OCI-LY7 (cell line): ENCODE measurements around the gene MYH3. TPM values are rescaled to one million over a fixed set of nuclear protein-coding genes. Genes with fewer than 3 reads are reported as not detected.

Experiments used
- BruUV-seq: library from RNA; stranded (reverse); fragments of 400-500 nt; replicated peaks from 2 replicates; lab custom pipeline; 2021; lab: Mats Ljungman, UMichigan
- CTCF ChIA-PET: fragments of 300-600 bp; sonication (Branson Sonifier 250); formaldehyde crosslinking; loops from one replicate; lab custom pipeline; 2022; ENCODE audit warnings: antibody characterized with exemption; ENCODE audit not compliant: unreplicated experiment; lab: Charles Lee
- POLR2A ChIA-PET: fragments of 300-600 bp; sonication (Branson Sonifier 250); formaldehyde crosslinking; loops from one replicate; lab custom pipeline; 2022; ENCODE audit warnings: antibody characterized with exemption; lab: Charles Lee
- DNase-seq: peaks from one replicate; pipeline ENCODE4 v3.0.0-alpha.2; 2015; ENCODE audit warnings: low spot score
- H2AFZ ChIP-seq: fragments of 200-600 bp; sonication (generic), shearing (Covaris generic); 2 replicates; pipeline ENCODE4 v1.6.1; 2014; ENCODE audit warnings: mild to moderate bottlenecking, antibody characterized with exemption, low read length, moderate library complexity
- H3K27ac ChIP-seq: fragments of 200-600 bp; sonication (generic); 2 replicates; pipeline ENCODE4 v1.5.1; 2014; ENCODE audit warnings: mixed run types, low read depth, mild to moderate bottlenecking, moderate library complexity, low read length, inconsistent platforms; ENCODE audit not compliant: poor library complexity, severe bottlenecking
- H3K36me3 ChIP-seq: fragments of 200-600 bp; sonication (generic); 2 replicates; pipeline ENCODE4 v1.6.1; 2014; ENCODE audit warnings: mild to moderate bottlenecking, antibody characterized with exemption, low read length, moderate library complexity, mixed read lengths; ENCODE audit not compliant: insufficient read depth
- H3K4me1 ChIP-seq: fragments of 200-600 bp; sonication (generic); 2 replicates; pipeline ENCODE4 v1.5.1; 2014; ENCODE audit warnings: mild to moderate bottlenecking, low read length; ENCODE audit not compliant: insufficient read depth, poor library complexity, severe bottlenecking
- H3K4me2 ChIP-seq: fragments of 200-600 bp; sonication (generic); 2 replicates; pipeline ENCODE4 v1.6.1; 2014; ENCODE audit warnings: mild to moderate bottlenecking, low read length
- H3K4me3 ChIP-seq: fragments of 200-600 bp; sonication (generic); 2 replicates; pipeline ENCODE4 v1.5.1; 2014; ENCODE audit warnings: mild to moderate bottlenecking, low read depth, low read length; ENCODE audit not compliant: poor library complexity, severe bottlenecking
- H3K79me2 ChIP-seq: fragments of 200-600 bp; sonication (generic); 2 replicates; pipeline ENCODE4 v1.6.1; 2016; ENCODE audit warnings: low read depth, mild to moderate bottlenecking, low read length, moderate library complexity, mixed read lengths; ENCODE audit not compliant: insufficient read depth
- H3K9me2 ChIP-seq: fragments of 200-600 bp; sonication (generic); 2 replicates; pipeline ENCODE4 v1.6.1; 2016; ENCODE audit warnings: mild to moderate bottlenecking, low read length, mixed read lengths; ENCODE audit not compliant: insufficient read depth
- H3K9me3 ChIP-seq: fragments of 200-600 bp; sonication (generic); 2 replicates; pipeline ENCODE4 v1.6.1; 2014; ENCODE audit warnings: mild to moderate bottlenecking, mixed run types, low read length, mixed read lengths
- H4K20me1 ChIP-seq: fragments of 200-600 bp; sonication (generic); 2 replicates; pipeline ENCODE4 v1.6.1; 2014; ENCODE audit warnings: mild to moderate bottlenecking, antibody characterized with exemption, low read length, moderate library complexity, mixed read lengths; ENCODE audit not compliant: insufficient read depth
- CTCF ChIP-seq: fragments of 200-600 bp; sonication (generic); conservative IDR thresholded peaks from 2 replicates; pipeline ENCODE4 v1.5.1; 2014; ENCODE audit warnings: mild to moderate bottlenecking, antibody characterized with exemption, low read length, moderate library complexity, mixed read lengths
- EZH2phosphoT487 ChIP-seq: fragments of 200-600 bp; sonication (generic); IDR thresholded peaks from 2 replicates; pipeline ENCODE4 v1.6.1; 2018; ENCODE audit warnings: low read depth, borderline replicate concordance, mild to moderate bottlenecking, mixed run types, antibody characterized with exemption, low read length, moderate library complexity, mixed read lengths
- intact Hi-C: fragments of 100-400 bp; cut with micrococcal nuclease; formaldehyde crosslinking; loops from one replicate; pipeline ENCODE4 v1.10.0; 2022; ENCODE audit not compliant: unreplicated experiment
- total RNA-seq, 2 experiments: library from RNA; depleted of rRNA in 1 of 2; stranded (reverse); fragments of >200 nt in 1 of 2; shearing (Covaris generic) in 1 of 2; gene quantifications; 2 replicates each; pipeline ENCODE4 v1.2.3, GENCODE V29; 2014 to 2022

The MYH3 gene
- total RNA-seq, 2 experiments from 2014 or later: 4.2 to 5.9 TPM

GRCh38 chr17:10657879-10658278 lies 770 bp upstream of the MYH3 start:
- H3K4me1 ChIP-seq: no peaks in the 10 kb centered on the region
- H3K9me2 ChIP-seq: no peaks in the 10 kb centered on the region
- intact Hi-C loops: no loop called here
- H3K4me2 ChIP-seq: no peak overlapping the region
- H4K20me1 ChIP-seq: no peaks in the 10 kb centered on the region
- TF ChIP-seq CTCF: no peak
- no peak for TF ChIP-seq EZH2phosphoT487
- no TSS peak for BruUV-seq
- no peaks in the 10 kb centered on the region for H3K9me3 ChIP-seq
- H3K36me3 ChIP-seq: no peaks in the 10 kb centered on the region
- H3K79me2 ChIP-seq: no peaks in the 10 kb centered on the region
- H3K4me3 ChIP-seq: no peak overlapping the region
- ChIA-PET POLR2A (interaction anchor here (0.5 to 0.6 kb wide), 2 partner anchors 24 to 163 kb away, joined by 3 to 5 read pairs; no protein-coding TSS in a partner anchor), CTCF (no interaction called here)
- no peak for DNase-seq
- no peak overlapping the region for H3K27ac ChIP-seq
- no peak overlapping the region for H2AFZ ChIP-seq

- intact Hi-C loops: no loop called here
- Histone ChIP-seq H3K4me1 (no peaks in the 10 kb centered on the region), H3K79me2 (no peaks in the 10 kb centered on the region), H3K9me2 (no peaks in the 10 kb centered on the region), H2AFZ (no peak overlapping the region), H3K4me3 (no peak overlapping the region), H3K4me2 (no peak overlapping the region), H4K20me1 (no peaks in the 10 kb centered on the region), H3K27ac (no peak overlapping the region), H3K9me3 (no peaks in the 10 kb centered on the region), H3K36me3 (no peaks in the 10 kb centered on the region)
- no peak for DNase-seq
- ChIA-PET POLR2A (no interaction called here), CTCF (no interaction called here)
- TF ChIP-seq EZH2phosphoT487 (no peak), CTCF (no peak)
- no TSS peak for BruUV-seq
These were observed 3.1 kb downstream of the MYH3 start for GRCh38 chr17:10653987-10654386.

GRCh38 chr17:10652984-10653659 lies 4.0 kb downstream of the MYH3 start:
- H3K9me2 ChIP-seq: no peaks in the 10 kb centered on the region
- no peaks in the 10 kb centered on the region for H3K9me3 ChIP-seq
- intact Hi-C loops: no loop called here
- H3K79me2 ChIP-seq: no peaks in the 10 kb centered on the region
- POLR2A ChIA-PET: no interaction called here
- H3K4me3 ChIP-seq: no peak overlapping the region
- BruUV-seq: no TSS peak
- no peak for TF ChIP-seq EZH2phosphoT487
- H4K20me1 ChIP-seq: no peaks in the 10 kb centered on the region
- no peaks in the 10 kb centered on the region for H3K4me1 ChIP-seq
- no peak overlapping the region for H2AFZ ChIP-seq
- H3K27ac ChIP-seq: no peak overlapping the region
- CTCF ChIA-PET: no interaction called here
- DNase-seq: no peak
- H3K4me2 ChIP-seq: no peak overlapping the region
- H3K36me3 ChIP-seq: no peaks in the 10 kb centered on the region
